Measurements from ENCODE around the gene MIPEP.

The MIPEP gene

DNA sequence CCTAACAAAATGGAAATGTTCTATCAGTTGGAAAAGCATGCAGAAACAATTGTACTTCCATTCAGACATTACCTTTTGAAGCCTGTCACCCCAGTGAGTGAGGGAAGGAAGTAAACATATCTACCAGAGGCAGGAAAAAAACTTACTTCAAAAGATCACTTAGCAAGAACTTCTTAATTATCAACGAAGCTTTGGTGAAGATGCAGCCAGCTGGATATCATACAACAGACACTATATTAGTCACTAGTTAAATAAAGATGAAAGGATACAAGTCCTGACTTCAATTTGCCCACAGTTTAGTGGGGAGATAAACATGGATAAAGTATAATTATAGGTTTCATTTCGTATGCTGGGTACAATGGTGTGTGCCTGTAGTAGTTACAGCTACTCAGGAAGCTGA lies 170.2 kb downstream of the MIPEP start:
- Histone ChIP-seq H3K4me3 (ENCODE audit: low read depth in 1 of 2, low read length in 2 of 2) (no peak overlapping the region), H3K27ac (ENCODE audit: low read depth, low read length) (no peak overlapping the region), H3K9me3 (ENCODE audit: low read length) (no peaks in the 10 kb centered on the region), H3K9ac (ENCODE audit: low read length) (no peak overlapping the region), H3K27me3 (ENCODE audit: control insufficient read depth in 1 of 2, insufficient read depth in 2 of 2, low read length in 2 of 2) (no peaks in the 10 kb centered on the region), H3K36me3 (ENCODE audit: insufficient read depth, low read length) (no peaks in the 10 kb centered on the region), H3K4me1 (ENCODE audit: insufficient read depth, low read length) (no peaks in the 10 kb centered on the region)

DNA sequence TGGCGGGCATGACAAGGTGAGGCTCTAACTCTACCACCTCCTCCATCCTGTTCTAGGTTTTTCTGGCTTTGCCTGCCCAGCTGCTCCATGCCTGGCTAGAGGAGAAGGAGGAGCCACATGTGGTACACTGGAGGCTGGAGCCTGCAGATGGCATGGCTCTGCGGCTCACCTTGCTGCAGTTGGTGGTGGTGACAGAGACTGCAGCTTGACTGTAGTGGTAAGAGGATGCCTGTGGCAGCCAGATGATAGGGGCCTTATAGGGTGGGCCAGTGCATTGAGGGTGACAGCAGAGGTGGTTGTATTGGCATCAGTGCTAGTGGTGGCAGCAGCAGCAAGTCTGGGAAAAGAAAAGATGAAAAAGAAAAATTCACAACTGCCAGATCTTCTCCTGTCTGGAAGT lies 172.8 kb downstream of the MIPEP start:
- no peaks in the 10 kb centered on the region for H3K36me3 ChIP-seq (ENCODE audit: insufficient read depth, low read length)
- no peaks in the 10 kb centered on the region for H3K4me1 ChIP-seq (ENCODE audit: insufficient read depth, low read length)
- no peak overlapping the region for H3K9ac ChIP-seq (ENCODE audit: low read length)
- H3K9me3 ChIP-seq (ENCODE audit: low read length), result no peaks in the 10 kb centered on the region
- no peaks in the 10 kb centered on the region for H3K27me3 ChIP-seq (ENCODE audit: control insufficient read depth in 1 of 2, insufficient read depth in 2 of 2, low read length in 2 of 2)
- no peak overlapping the region for H3K4me3 ChIP-seq (ENCODE audit: low read depth in 1 of 2, low read length in 2 of 2)
- H3K27ac ChIP-seq (ENCODE audit: low read depth, low read length), result no peak overlapping the region

DNA sequence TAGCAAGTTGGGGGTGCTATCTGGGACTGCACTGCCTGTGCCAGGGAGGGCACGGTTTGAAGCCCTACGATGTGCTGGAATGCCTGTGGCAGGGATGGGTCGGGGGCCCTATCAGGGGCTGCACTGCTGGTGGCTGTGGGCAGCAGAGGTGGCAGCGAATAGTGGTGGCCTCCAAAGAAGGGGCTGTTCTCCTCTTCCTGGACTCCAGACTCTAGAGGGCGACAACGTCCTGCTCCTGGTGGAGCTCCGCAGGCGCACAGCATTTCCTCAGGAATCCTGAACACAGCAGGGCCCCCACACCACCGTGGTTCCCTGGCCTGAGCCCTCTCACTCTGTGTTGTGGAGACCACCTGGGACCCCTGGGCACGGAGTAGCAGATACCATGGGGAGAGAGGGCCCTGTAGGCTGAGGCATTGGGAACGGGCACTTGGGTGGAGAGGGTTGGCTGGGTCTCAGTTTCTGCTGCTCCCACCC lies 173.4 kb downstream of the MIPEP start:
- no peaks in the 10 kb centered on the region for H3K36me3 ChIP-seq (ENCODE audit: insufficient read depth, low read length)
- H3K4me3 ChIP-seq (ENCODE audit: low read depth in 1 of 2, low read length in 2 of 2), result no peak overlapping the region
- H3K9me3 ChIP-seq (ENCODE audit: low read length), result no peaks in the 10 kb centered on the region
- no peak overlapping the region for H3K9ac ChIP-seq (ENCODE audit: low read length)
- H3K4me1 ChIP-seq (ENCODE audit: insufficient read depth, low read length), result no peaks in the 10 kb centered on the region
- H3K27me3 ChIP-seq (ENCODE audit: control insufficient read depth in 1 of 2, insufficient read depth in 2 of 2, low read length in 2 of 2), result no peaks in the 10 kb centered on the region
- H3K27ac ChIP-seq (ENCODE audit: low read depth, low read length), result no peak overlapping the region

DNA sequence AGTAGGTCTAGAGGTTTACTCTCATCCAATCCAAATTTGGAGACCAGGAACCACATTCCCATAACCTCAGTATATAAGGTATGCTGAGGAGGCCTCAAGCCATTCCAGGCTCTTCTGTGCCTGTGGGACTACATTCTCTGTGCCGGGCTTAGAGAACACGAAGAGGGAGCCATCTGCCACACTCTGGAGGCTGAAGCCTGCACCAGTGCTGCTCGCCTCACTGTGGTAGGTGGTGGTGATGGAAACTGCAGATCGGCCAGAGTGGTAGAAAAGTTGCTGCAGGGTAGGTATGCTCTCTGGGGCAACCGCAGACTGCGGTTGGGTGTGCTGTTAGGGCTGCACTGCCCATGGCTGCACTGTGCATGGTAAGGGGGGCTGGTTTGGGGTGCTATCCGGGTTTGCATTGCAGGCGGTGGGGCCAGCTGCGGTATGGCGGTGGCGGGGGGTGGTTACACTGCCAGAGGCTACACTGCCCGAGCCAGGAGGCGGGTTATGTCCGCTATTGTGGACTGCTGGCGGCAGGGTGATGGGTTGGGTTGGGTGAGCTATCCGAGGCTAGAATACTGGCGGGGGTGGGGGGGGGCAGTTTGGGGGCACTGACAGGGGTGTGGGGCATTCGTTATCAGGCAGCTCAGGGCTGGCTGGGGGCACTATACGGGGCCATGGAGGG lies 174.0 kb downstream of the MIPEP start:
- Histone ChIP-seq H3K27ac (ENCODE audit: low read depth, low read length) (no peak overlapping the region), H3K9me3 (ENCODE audit: low read length) (no peaks in the 10 kb centered on the region), H3K9ac (ENCODE audit: low read length) (no peak overlapping the region), H3K4me1 (ENCODE audit: insufficient read depth, low read length) (no peaks in the 10 kb centered on the region), H3K36me3 (ENCODE audit: insufficient read depth, low read length) (no peaks in the 10 kb centered on the region), H3K4me3 (ENCODE audit: low read depth in 1 of 2, low read length in 2 of 2) (no peak overlapping the region), H3K27me3 (ENCODE audit: control insufficient read depth in 1 of 2, insufficient read depth in 2 of 2, low read length in 2 of 2) (no peaks in the 10 kb centered on the region)

DNA sequence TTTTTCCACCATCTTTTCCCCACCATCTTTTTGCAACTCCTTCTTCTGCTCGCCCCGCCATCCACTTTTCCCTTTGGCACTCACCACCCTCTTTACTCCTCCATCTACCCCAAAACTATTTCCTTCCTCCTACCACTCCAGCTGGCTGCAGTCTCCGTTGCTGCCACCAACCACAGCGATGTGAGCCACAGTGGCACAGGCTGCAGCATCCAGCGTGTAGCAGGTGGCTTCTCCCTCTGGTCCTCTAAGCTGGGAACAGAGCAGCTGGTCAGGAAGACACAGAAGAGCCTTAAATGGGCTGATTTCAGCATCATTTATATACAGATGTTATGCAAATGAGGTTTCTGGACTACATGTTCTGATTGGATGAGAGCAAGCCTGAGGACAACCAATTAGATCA lies 174.5 kb downstream of the MIPEP start:
- no peak overlapping the region for H3K4me3 ChIP-seq (ENCODE audit: low read depth in 1 of 2, low read length in 2 of 2)
- no peaks in the 10 kb centered on the region for H3K27me3 ChIP-seq (ENCODE audit: control insufficient read depth in 1 of 2, insufficient read depth in 2 of 2, low read length in 2 of 2)
- no peaks in the 10 kb centered on the region for H3K9me3 ChIP-seq (ENCODE audit: low read length)
- H3K9ac ChIP-seq (ENCODE audit: low read length), result no peak overlapping the region
- no peaks in the 10 kb centered on the region for H3K4me1 ChIP-seq (ENCODE audit: insufficient read depth, low read length)
- H3K27ac ChIP-seq (ENCODE audit: low read depth, low read length), result no peak overlapping the region
- no peaks in the 10 kb centered on the region for H3K36me3 ChIP-seq (ENCODE audit: insufficient read depth, low read length)

DNA sequence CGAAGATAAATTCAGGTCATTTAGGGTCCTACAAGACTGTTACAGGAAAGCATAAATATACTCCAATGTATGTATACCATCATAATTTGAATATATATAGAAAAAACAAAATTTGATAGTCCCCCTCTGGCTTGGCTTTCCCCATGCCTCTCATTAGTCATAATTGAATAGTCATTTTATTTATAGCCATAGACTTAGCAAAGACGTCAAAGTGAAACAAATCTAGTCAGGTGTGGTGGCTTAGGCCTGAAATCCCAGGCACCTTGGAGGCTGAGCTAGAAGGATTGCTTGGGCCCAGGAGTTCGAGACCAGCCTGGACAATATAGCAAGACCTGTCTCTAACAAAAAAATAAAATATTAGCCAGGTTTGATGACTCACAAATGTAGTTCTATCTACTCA lies 177.8 kb downstream of the MIPEP start:
- Histone ChIP-seq H3K27me3 (ENCODE audit: control insufficient read depth in 1 of 2, insufficient read depth in 2 of 2, low read length in 2 of 2) (no peaks in the 10 kb centered on the region), H3K36me3 (ENCODE audit: insufficient read depth, low read length) (no peaks in the 10 kb centered on the region), H3K9ac (ENCODE audit: low read length) (no peak overlapping the region)

DNA sequence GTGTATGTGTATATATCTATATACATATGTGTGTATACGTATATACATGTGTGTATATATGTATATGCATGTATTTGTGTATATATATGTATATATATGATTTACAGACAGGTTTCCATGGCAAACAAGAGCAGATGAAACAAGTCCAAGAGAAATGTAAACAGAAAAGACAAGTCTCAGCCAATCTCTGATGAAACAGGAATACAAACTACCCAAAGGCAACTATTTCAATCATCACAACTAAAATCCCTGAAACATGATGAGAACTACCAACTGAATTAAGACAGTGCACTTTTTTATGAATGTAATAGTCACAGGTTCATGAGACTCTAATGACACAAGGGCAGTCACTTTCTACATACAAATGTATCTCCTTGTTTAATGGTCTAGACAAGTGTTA lies 178.8 kb downstream of the MIPEP start:
- Histone ChIP-seq H3K9ac (ENCODE audit: low read length) (no peak overlapping the region), H3K27ac (ENCODE audit: low read depth, low read length) (no peak overlapping the region), H3K36me3 (ENCODE audit: insufficient read depth, low read length) (no peaks in the 10 kb centered on the region), H3K4me3 (ENCODE audit: low read depth in 1 of 2, low read length in 2 of 2) (no peak overlapping the region), H3K4me1 (ENCODE audit: insufficient read depth, low read length) (no peaks in the 10 kb centered on the region), H3K9me3 (ENCODE audit: low read length) (no peaks in the 10 kb centered on the region), H3K27me3 (ENCODE audit: control insufficient read depth in 1 of 2, insufficient read depth in 2 of 2, low read length in 2 of 2) (no peaks in the 10 kb centered on the region)

More for the DNA sequence above, 177.8 kb downstream of the MIPEP start:
- Histone ChIP-seq H3K4me1 (ENCODE audit: insufficient read depth, low read length) (no peaks in the 10 kb centered on the region), H3K4me3 (ENCODE audit: low read depth in 1 of 2, low read length in 2 of 2) (no peak overlapping the region), H3K27ac (ENCODE audit: low read depth, low read length) (no peak overlapping the region), H3K9me3 (ENCODE audit: low read length) (no peaks in the 10 kb centered on the region)

DNA sequence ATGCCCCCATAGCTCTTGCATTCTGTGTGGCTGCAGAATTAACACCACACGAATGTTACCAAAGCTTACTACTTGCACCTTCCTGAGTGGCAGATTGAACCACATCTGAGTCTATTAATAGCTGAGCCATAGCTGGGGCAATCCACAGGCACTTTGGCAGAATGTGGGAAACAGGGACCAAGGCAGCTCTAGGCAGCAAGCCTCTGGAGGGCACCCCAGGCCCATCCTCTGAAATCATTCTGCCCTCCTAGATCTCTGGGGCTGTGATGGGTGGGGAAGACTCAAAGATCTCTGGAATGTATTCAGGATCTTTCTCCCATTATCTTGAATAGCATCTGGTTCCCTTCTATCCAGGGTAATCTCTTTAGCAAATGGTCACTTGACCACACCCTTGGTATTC lies 179.7 kb downstream of the MIPEP start:
- Histone ChIP-seq H3K27ac (ENCODE audit: low read depth, low read length) (no peak overlapping the region), H3K27me3 (ENCODE audit: control insufficient read depth in 1 of 2, insufficient read depth in 2 of 2, low read length in 2 of 2) (no peaks in the 10 kb centered on the region), H3K9me3 (ENCODE audit: low read length) (no peaks in the 10 kb centered on the region), H3K4me1 (ENCODE audit: insufficient read depth, low read length) (no peaks in the 10 kb centered on the region), H3K4me3 (ENCODE audit: low read depth in 1 of 2, low read length in 2 of 2) (no peak overlapping the region), H3K36me3 (ENCODE audit: insufficient read depth, low read length) (no peaks in the 10 kb centered on the region), H3K9ac (ENCODE audit: low read length) (no peak overlapping the region)

DNA sequence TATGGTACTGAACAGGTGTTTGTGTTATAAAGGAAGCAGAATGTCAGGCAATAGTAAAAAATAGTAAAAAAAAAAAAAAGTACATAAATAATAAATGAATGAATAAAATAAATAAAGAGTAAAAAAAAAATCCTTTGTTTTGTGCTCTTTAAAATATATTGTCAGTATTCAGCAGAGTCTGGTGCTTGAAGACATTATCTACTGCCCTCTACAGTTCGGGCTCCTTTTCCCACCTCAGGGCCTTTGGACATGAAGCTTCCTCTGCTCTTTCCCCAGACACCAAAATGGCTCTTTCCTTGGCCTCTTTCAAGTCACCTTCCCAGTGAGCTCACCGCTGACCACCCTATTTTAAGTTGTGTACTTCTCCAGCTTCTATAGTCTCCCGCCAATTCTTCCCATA lies 181.5 kb downstream of the MIPEP start:
- no peak overlapping the region for H3K4me3 ChIP-seq (ENCODE audit: low read depth in 1 of 2, low read length in 2 of 2)
- H3K4me1 ChIP-seq (ENCODE audit: insufficient read depth, low read length), result no peaks in the 10 kb centered on the region
- no peak overlapping the region for H3K9ac ChIP-seq (ENCODE audit: low read length)
- H3K9me3 ChIP-seq (ENCODE audit: low read length), result no peaks in the 10 kb centered on the region
- H3K36me3 ChIP-seq (ENCODE audit: insufficient read depth, low read length), result no peaks in the 10 kb centered on the region
- no peaks in the 10 kb centered on the region for H3K27me3 ChIP-seq (ENCODE audit: control insufficient read depth in 1 of 2, insufficient read depth in 2 of 2, low read length in 2 of 2)
- no peak overlapping the region for H3K27ac ChIP-seq (ENCODE audit: low read depth, low read length)

DNA sequence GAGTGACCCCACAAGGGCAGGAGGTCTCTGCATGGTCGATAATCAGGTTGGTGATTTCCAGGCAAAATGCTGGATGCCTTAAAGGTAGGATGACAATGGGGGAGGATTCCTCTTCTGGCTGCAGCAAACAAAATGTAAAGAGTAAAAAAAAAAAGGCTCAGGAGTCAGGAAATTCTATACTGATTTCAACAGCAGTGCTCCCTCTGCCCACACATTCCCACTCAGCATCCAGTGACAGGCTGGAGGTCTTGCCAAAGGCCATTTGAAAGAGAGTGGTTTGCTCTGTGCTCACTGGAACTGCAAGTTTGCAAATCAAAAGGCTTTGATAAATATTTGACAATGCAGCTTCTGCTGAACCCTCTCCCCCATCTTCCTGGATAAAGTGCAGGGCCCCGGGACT lies 183.6 kb downstream of the MIPEP start:
- Histone ChIP-seq H3K27me3 (ENCODE audit: control insufficient read depth in 1 of 2, insufficient read depth in 2 of 2, low read length in 2 of 2) (no peaks in the 10 kb centered on the region), H3K27ac (ENCODE audit: low read depth, low read length) (no peak overlapping the region), H3K4me1 (ENCODE audit: insufficient read depth, low read length) (no peaks in the 10 kb centered on the region), H3K4me3 (ENCODE audit: low read depth in 1 of 2, low read length in 2 of 2) (no peak overlapping the region), H3K9ac (ENCODE audit: low read length) (no peak overlapping the region), H3K9me3 (ENCODE audit: low read length) (no peaks in the 10 kb centered on the region), H3K36me3 (ENCODE audit: insufficient read depth, low read length) (no peaks in the 10 kb centered on the region)

DNA sequence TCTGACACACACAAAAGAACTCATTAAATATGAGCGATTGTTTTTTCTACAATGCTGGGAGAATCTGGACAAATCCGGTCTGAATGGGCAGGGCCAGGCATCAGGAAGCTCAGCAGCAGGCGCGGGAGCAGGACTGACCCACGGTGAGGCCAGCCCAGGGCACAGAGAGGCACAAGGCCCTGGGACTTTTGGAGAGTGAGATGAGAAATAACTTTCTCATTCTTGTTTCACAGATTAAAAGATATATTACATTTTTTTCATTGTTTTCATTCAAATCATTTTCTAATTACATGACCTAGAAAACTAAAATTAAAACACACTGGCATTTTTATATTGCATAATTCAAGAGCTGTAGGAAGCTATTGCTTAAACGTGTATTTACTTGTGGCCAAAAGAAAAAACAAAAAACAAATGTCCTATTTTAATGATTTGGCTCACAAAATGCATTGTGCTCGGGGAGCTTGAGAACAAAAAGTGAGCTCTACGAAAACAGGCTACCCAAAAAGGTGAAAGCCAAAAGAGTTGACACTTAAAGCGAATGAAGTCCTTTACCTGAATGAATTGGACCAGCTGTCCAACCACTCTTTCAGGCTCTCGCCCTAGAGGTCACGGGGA lies 185.8 kb downstream of the MIPEP start:
- Histone ChIP-seq H3K27ac (ENCODE audit: low read depth, low read length) (no peak overlapping the region), H3K4me3 (ENCODE audit: low read depth in 1 of 2, low read length in 2 of 2) (no peak overlapping the region), H3K9me3 (ENCODE audit: low read length) (no peaks in the 10 kb centered on the region), H3K9ac (ENCODE audit: low read length) (no peak overlapping the region), H3K27me3 (ENCODE audit: control insufficient read depth in 1 of 2, insufficient read depth in 2 of 2, low read length in 2 of 2) (no peaks in the 10 kb centered on the region), H3K36me3 (ENCODE audit: insufficient read depth, low read length) (no peaks in the 10 kb centered on the region), H3K4me1 (ENCODE audit: insufficient read depth, low read length) (no peaks in the 10 kb centered on the region)

DNA sequence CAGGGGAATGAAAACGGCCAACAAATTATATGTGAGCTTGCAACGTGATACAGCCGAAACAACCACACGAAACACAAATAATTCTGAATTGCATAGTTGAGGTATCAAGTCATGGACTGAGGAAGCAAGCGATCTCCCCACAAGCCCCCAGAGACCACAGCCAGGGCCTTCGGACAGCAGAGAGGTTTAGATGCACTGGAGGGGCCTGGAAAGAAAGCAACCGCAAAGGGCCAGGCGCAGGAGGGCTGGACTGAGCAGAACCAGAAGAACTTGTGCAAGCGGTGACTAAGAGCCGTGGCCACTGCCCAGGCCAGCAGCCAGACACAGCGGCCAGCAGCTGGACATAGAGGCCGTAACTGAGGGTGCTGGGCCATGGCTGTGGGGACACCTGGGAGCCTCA lies 187.6 kb downstream of the MIPEP start:
- Histone ChIP-seq H3K9ac (ENCODE audit: low read length) (no peak overlapping the region), H3K27me3 (ENCODE audit: control insufficient read depth in 1 of 2, insufficient read depth in 2 of 2, low read length in 2 of 2) (no peaks in the 10 kb centered on the region), H3K36me3 (ENCODE audit: insufficient read depth, low read length) (no peaks in the 10 kb centered on the region), H3K9me3 (ENCODE audit: low read length) (no peaks in the 10 kb centered on the region), H3K4me1 (ENCODE audit: insufficient read depth, low read length) (no peaks in the 10 kb centered on the region), H3K27ac (ENCODE audit: low read depth, low read length) (no peak overlapping the region), H3K4me3 (ENCODE audit: low read depth in 1 of 2, low read length in 2 of 2) (no peak overlapping the region)

All from muscle layer of colon (tissue), 2 donors.